CD8-positive, alpha-beta memory T cell (primary cell): Measurements from ENCODE around the gene PPP1R16B. TPM values are rescaled to one million over a fixed set of nuclear protein-coding genes. Genes with fewer than 3 reads are reported as not detected.

Experiments used
- CTCF ChIA-PET: fragments of 350-600 bp; sonication (Branson Sonifier 250); formaldehyde crosslinking; loops from one replicate; lab custom pipeline; 2021; ENCODE audit warnings: antibody characterized with exemption; lab: Charles Lee
- POLR2A ChIA-PET: fragments of 350-600 bp; sonication (Branson Sonifier 250); formaldehyde crosslinking; loops from one replicate; lab custom pipeline; 2021; ENCODE audit warnings: antibody characterized with exemption; lab: Charles Lee
- DNase-seq, 5 donors: peaks; one replicate each; pipeline versions ENCODE4 v3.0.0 to v3.0.0-alpha.2; 2020 to 2022; ENCODE audit warnings: mixed read lengths in 1 of 5
- H3K27ac ChIP-seq: one replicate; pipeline ENCODE4 v1.7.0; 2013; ENCODE audit warnings: low read depth, mild to moderate bottlenecking, low read length, moderate library complexity
- H3K27me3 ChIP-seq: 2 replicates; pipeline ENCODE4 v1.7.0; 2013; ENCODE audit warnings: low read length, mild to moderate bottlenecking; ENCODE audit not compliant: insufficient read depth, poor library complexity, severe bottlenecking
- H3K36me3 ChIP-seq: 2 replicates; pipeline ENCODE4 v1.7.0; 2013; ENCODE audit warnings: mild to moderate bottlenecking, low read length, moderate library complexity; ENCODE audit not compliant: insufficient read depth
- H3K4me1 ChIP-seq: 2 replicates; pipeline ENCODE4 v1.7.0; 2013; ENCODE audit warnings: mild to moderate bottlenecking, low read length, moderate library complexity; ENCODE audit not compliant: insufficient read depth
- H3K4me3 ChIP-seq: 2 replicates; pipeline ENCODE4 v1.7.0; 2013; ENCODE audit warnings: mild to moderate bottlenecking, low read length
- H3K9me3 ChIP-seq: 2 replicates; pipeline ENCODE4 v1.7.0; 2013; ENCODE audit warnings: mild to moderate bottlenecking, low read length
- H3K27ac Mint-ChIP-seq, 8 donors: one replicate each; pipeline ENCODE4 v1.8.0; 2020 to 2021; ENCODE audit warnings: mixed read lengths in 8 of 8, mild to moderate bottlenecking in 6 of 8, inconsistent platforms in 3 of 8, moderate library complexity in 3 of 8
- H3K27me3 Mint-ChIP-seq, 2 donors: one replicate each; pipeline ENCODE4 v1.8.0; 2020 to 2021; ENCODE audit warnings: mixed read lengths in 2 of 2, mild to moderate bottlenecking in 1 of 2, moderate library complexity in 1 of 2
- H3K36me3 Mint-ChIP-seq, 3 donors: one replicate each; pipeline ENCODE4 v1.8.0; 2020 to 2021; ENCODE audit warnings: mixed read lengths in 3 of 3, inconsistent platforms in 1 of 3, mild to moderate bottlenecking in 1 of 3
- H3K4me1 Mint-ChIP-seq, 3 donors: one replicate each; pipeline ENCODE4 v1.8.0; 2020 to 2021; ENCODE audit warnings: mixed read lengths in 3 of 3, inconsistent platforms in 1 of 3, mild to moderate bottlenecking in 1 of 3
- H3K4me3 Mint-ChIP-seq, 7 donors: one replicate each; pipeline ENCODE4 v1.8.0; 2020 to 2021; ENCODE audit warnings: mixed read lengths in 7 of 7, mild to moderate bottlenecking in 6 of 7, moderate library complexity in 4 of 7, inconsistent platforms in 2 of 7
- H3K9me3 Mint-ChIP-seq, 5 donors: one replicate each; pipeline ENCODE4 v1.8.0; 2020 to 2022; ENCODE audit warnings: mixed read lengths in 5 of 5, mild to moderate bottlenecking in 3 of 5, moderate library complexity in 2 of 5, inconsistent platforms in 1 of 5
- polyA plus RNA-seq: library from polyadenylated mRNA; unstranded; fragments of 300-500 nt; fragmentation: Illumina TruSeq; gene quantifications from one replicate; pipeline ENCODE4 v1.2.3, GENCODE V29; 2021
- total RNA-seq, 2 experiments: library from RNA; stranded (reverse); gene quantifications; one replicate each; pipeline ENCODE4 v1.2.3, GENCODE V29; 2021

Gene PPP1R16B
- total and polyA plus RNA-seq, 3 experiments from 2014 or later: 40.2 to 171 (median 167) TPM

DNA sequence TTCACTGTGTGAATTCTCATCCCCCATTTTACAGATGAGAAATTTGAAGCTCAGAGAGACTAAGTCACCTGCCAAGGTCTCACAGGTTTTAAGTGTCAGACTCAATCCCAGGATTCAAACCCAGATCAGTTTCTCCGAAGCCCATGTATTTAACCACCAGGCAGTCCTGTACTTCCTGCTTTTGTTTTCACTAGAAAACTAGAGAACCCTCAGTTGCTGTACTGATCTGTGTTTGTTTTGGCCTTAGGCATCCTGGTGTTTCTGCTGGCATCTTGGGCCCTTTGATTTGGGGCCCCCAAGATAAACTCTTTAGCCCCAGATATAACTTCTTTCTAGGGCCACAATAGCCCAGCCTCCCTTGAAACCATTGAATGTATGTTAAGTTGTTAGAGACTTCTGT is 36.5 kb downstream of the PPP1R16B start:
- H3K36me3 ChIP-seq: no peaks in the 10 kb centered on the region
- peak overlapping the region; percentile 89 for H3K27ac ChIP-seq
- DNase-seq: peak in 1 of 5 donors; percentile 26
- H3K9me3 ChIP-seq: no peaks in the 10 kb centered on the region
- Mint-ChIP-seq H3K4me3 (peak overlapping the region; percentile 59 to 92 (median 77)), H3K27ac (peak overlapping the region; percentile 96 to 100 (median 98)), H3K27me3 (peaks cover 0 to 3% of the 10 kb centered on the region in 2 donors), H3K4me1 (peaks cover 73 to 94% (median 82%) of the 10 kb centered on the region in 3 donors), H3K36me3 (peaks cover 7 to 61% (median 11%) of the 10 kb centered on the region in 3 donors), H3K9me3 (no peaks in the 10 kb centered on the region)
- peak overlapping the region; percentile 48 for H3K4me3 ChIP-seq
- no peaks in the 10 kb centered on the region for H3K27me3 ChIP-seq
- ChIA-PET CTCF (interaction anchor here (0.9 to 3.0 kb wide), 7 partner anchors 31 to 52 kb away, joined by 3 to 16 read pairs (median 6); partner anchors contain the start of gene PPP1R16B), POLR2A (interaction anchor here (0.8 to 5.8 kb wide), 6 partner anchors 33 to 84 kb away, joined by 4 to 70 read pairs (median 8); partner anchors contain the start of genes FAM83D and PPP1R16B)
- peaks cover 69% of the 10 kb centered on the region for H3K4me1 ChIP-seq

DNA sequence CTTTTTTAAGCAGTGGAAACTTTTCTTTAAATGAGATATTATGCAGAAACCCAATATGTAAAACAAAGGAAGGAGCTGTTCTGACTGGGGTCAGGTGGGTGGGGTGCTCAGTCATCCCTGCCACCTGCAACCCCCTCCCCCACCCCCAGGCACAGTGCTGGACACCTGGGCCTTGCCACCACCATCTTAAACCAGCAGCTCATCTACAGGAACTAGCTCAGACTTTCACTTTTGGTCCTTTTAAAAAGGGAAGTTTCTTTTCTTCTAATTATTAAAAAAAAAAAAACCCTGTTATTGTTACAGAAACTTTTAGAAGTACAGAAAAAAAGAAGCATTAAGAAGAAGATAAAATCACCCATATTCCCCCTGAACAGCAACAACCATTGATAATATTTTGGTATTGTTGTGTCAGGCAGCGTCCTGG is 37.1 kb downstream of the PPP1R16B start:
- Mint-ChIP-seq H3K9me3 (no peaks in the 10 kb centered on the region), H3K27ac (peak overlapping the region; percentile 93 to 100 (median 98)), H3K36me3 (peaks cover 7 to 63% (median 12%) of the 10 kb centered on the region in 3 donors), H3K27me3 (peaks cover 0 to 3% of the 10 kb centered on the region in 2 donors), H3K4me1 (peaks cover 77 to 98% (median 86%) of the 10 kb centered on the region in 3 donors), H3K4me3 (peak overlapping the region; percentile 15 to 92 (median 74))
- Histone ChIP-seq H3K27me3 (no peaks in the 10 kb centered on the region), H3K4me3 (peak overlapping the region; percentile 48), H3K27ac (peak overlapping the region; percentile 89), H3K4me1 (peaks cover 69% of the 10 kb centered on the region), H3K36me3 (no peaks in the 10 kb centered on the region), H3K9me3 (no peaks in the 10 kb centered on the region)
- POLR2A ChIA-PET: interaction anchor here (0.6 to 5.8 kb wide), 6 partner anchors 17 to 84 kb away, joined by 3 to 70 read pairs (median 6); partner anchors contain the start of genes FAM83D and PPP1R16B
- DNase-seq: peak in 2 of 5 donors; percentile 45 to 65
- CTCF ChIA-PET: interaction anchor here (1.0 to 2.0 kb wide), 6 partner anchors 9 to 53 kb away, joined by 3 to 7 read pairs (median 4); partner anchors contain the start of gene PPP1R16B

DNA sequence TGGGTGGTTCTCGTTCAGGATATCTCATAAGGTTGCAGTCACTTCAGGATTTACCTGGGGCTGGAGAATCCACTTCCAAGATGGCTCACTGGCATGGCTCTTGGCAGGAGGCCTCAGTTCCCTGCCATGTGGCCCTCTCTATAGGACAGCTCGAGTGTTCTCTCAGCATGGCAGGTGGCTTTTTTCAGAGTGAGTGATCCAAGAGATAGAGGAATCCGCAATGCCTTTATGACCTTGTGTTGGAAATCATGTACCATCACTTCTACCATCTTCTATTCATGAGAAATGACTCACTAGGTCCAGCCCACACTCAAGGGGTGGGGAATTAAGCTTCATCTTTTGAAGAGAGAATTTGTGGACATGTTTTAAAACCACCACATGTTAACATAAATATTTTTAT is 37.8 kb downstream of the PPP1R16B start:
- H3K36me3 Mint-ChIP-seq: peaks cover 7 to 59% (median 13%) of the 10 kb centered on the region in 3 donors
- H3K27ac Mint-ChIP-seq: peak overlapping the region; percentile 93 to 100 (median 98)
- H3K27me3 Mint-ChIP-seq: peaks cover 0 to 3% of the 10 kb centered on the region in 2 donors
- peaks cover 80 to 100% (median 94%) of the 10 kb centered on the region in 3 donors for H3K4me1 Mint-ChIP-seq
- Histone ChIP-seq H3K4me3 (no peak overlapping the region), H3K4me1 (peaks cover 69% of the 10 kb centered on the region), H3K36me3 (no peaks in the 10 kb centered on the region), H3K9me3 (no peaks in the 10 kb centered on the region), H3K27ac (peak overlapping the region; percentile 41), H3K27me3 (no peaks in the 10 kb centered on the region)
- H3K9me3 Mint-ChIP-seq: no peaks in the 10 kb centered on the region
- H3K4me3 Mint-ChIP-seq: peak overlapping the region in 6 of 7 donors; percentile 70 to 92 (median 74)
- POLR2A ChIA-PET: interaction anchor here (1.2 to 5.8 kb wide), 5 partner anchors 16 to 50 kb away, joined by 3 to 70 read pairs (median 6); partner anchors contain the start of gene PPP1R16B
- CTCF ChIA-PET: interaction anchor here (0.7 to 2.0 kb wide), 6 partner anchors 9 to 53 kb away, joined by 3 to 7 read pairs (median 4); partner anchors contain the start of gene PPP1R16B
- DNase-seq: no peak

DNA sequence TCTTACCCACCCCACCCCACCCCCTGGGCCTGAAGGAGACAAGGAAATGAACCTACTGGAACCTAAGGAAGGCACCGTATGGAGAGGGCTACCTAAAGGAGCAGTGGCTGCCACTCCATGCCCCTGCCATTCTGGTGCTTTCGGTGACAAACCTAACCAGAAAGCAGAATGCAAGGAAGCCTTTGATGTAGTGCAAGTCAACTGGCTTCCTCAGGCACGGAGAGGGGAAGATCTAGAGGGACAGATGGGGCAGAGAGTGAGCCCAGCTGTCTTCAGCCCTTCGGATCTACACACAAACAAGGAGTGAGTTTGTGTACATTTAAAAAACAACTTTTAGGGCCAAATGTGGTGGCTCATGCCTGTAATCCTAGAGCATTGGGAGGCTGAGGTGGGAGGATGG is 39.5 kb downstream of the PPP1R16B start:
- H3K4me1 ChIP-seq: peaks cover 67% of the 10 kb centered on the region
- H3K36me3 Mint-ChIP-seq: peaks cover 3 to 60% (median 11%) of the 10 kb centered on the region in 3 donors
- POLR2A ChIA-PET: interaction anchor here (1.0 kb wide), 1 partner anchor 14 kb away, joined by 3 read pairs; no protein-coding TSS in a partner anchor
- CTCF ChIA-PET: interaction anchor here (1.2 to 1.4 kb wide), 2 partner anchors 34 to 48 kb away, joined by 4 read pairs; no protein-coding TSS in a partner anchor
- H3K36me3 ChIP-seq: no peaks in the 10 kb centered on the region
- peaks cover 0 to 3% of the 10 kb centered on the region in 2 donors for H3K27me3 Mint-ChIP-seq
- H3K27ac Mint-ChIP-seq: peak overlapping the region; percentile 55 to 97 (median 92)
- peaks cover 81 to 100% (median 98%) of the 10 kb centered on the region in 3 donors for H3K4me1 Mint-ChIP-seq
- no peak overlapping the region for H3K4me3 ChIP-seq
- DNase-seq: no peak
- no peak overlapping the region for H3K27ac ChIP-seq
- H3K9me3 Mint-ChIP-seq: no peaks in the 10 kb centered on the region
- H3K9me3 ChIP-seq: no peaks in the 10 kb centered on the region
- H3K4me3 Mint-ChIP-seq: peak overlapping the region; percentile 32 to 82 (median 75)
- H3K27me3 ChIP-seq: no peaks in the 10 kb centered on the region

DNA sequence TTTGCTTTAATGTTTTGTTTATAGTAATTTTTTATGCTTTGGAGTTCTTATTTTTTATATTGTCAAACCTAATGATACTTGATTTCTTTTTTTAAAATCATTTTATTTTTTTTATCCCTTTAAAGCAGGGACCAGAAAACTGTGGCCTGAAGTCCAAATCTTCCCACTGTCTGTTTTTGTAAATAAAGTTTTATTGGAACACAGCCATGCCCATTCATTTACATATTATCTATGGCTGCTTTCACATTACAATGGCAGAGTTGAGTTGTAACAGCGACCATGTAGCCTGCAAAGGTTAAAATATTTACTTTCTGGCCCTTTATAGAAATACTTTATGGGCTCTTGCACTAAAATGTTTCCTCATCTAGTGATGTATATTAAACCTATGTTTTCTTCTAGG is 42.3 kb downstream of the PPP1R16B start:
- CTCF ChIA-PET: interaction anchor here (1.1 kb wide), 1 partner anchor 10 kb away, joined by 3 read pairs; no protein-coding TSS in a partner anchor
- H3K9me3 ChIP-seq: no peaks in the 10 kb centered on the region
- Mint-ChIP-seq H3K4me3 (no peak overlapping the region), H3K36me3 (peaks cover 3 to 64% (median 7%) of the 10 kb centered on the region in 3 donors), H3K27ac (peak overlapping the region in 2 of 8 donors; percentile 69 to 80), H3K9me3 (no peaks in the 10 kb centered on the region), H3K27me3 (no peaks in the 10 kb centered on the region), H3K4me1 (peaks cover 55 to 93% (median 84%) of the 10 kb centered on the region in 3 donors)
- peaks cover 38% of the 10 kb centered on the region for H3K4me1 ChIP-seq
- H3K27me3 ChIP-seq: no peaks in the 10 kb centered on the region
- no peaks in the 10 kb centered on the region for H3K36me3 ChIP-seq
- no peak overlapping the region for H3K27ac ChIP-seq
- H3K4me3 ChIP-seq: no peak overlapping the region
- no peak for DNase-seq
- POLR2A ChIA-PET: no interaction called here

DNA sequence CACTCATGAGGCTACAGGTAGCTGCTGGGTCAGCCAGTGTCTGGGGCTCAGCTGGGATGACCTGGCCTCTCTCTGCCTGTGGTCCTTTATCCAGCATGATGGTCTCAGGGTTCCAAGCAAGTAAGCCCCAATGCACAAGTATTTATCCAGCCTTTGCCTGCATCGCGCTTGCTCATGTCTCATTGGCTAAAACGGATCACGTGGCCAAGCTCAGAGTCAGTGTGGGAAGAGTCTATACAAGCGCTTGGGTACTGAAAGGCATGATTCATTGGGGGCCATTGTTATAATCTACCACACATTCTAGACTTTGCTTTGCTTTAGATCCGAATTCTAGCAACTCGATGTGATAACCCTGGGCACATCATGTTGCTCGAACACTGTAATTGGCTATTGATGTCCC is 48.3 kb downstream of the PPP1R16B start:
- Mint-ChIP-seq H3K4me1 (peaks cover 57 to 92% (median 83%) of the 10 kb centered on the region in 3 donors), H3K4me3 (peak overlapping the region in 1 of 7 donors; percentile 11), H3K27ac (peak overlapping the region in 3 of 8 donors; percentile 53 to 97 (median 77)), H3K27me3 (no peaks in the 10 kb centered on the region), H3K36me3 (peaks cover 0 to 70% (median 3%) of the 10 kb centered on the region in 3 donors), H3K9me3 (no peaks in the 10 kb centered on the region)
- no peaks in the 10 kb centered on the region for H3K9me3 ChIP-seq
- no peaks in the 10 kb centered on the region for H3K27me3 ChIP-seq
- CTCF ChIA-PET: interaction anchor here (1.1 kb wide), 1 partner anchor 21 kb away, joined by 3 read pairs; no protein-coding TSS in a partner anchor
- DNase-seq: no peak
- H3K4me3 ChIP-seq: no peak overlapping the region
- H3K36me3 ChIP-seq: no peaks in the 10 kb centered on the region
- POLR2A ChIA-PET: no interaction called here
- no peak overlapping the region for H3K27ac ChIP-seq
- H3K4me1 ChIP-seq: peaks cover 41% of the 10 kb centered on the region

DNA sequence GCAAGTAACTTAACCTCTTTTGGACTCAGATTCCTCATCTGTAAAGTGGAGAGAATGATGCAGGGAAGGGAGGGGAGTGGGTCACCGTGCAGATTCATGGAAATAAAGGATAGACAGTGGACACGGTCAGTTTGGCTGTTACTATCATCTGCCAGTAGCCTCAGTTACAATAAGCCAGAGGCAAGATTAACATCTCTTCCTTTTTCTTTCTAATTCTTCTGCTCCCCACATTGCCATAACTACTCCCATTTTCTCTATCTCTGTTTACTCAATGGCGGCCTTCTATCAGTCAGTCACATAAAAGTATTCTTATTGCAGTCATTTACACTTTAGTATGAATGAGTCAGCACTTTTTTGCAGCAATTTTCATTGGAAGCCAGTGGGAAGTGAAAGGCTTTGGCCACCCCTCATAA is 49.2 kb downstream of the PPP1R16B start:
- H3K4me3 Mint-ChIP-seq: peak overlapping the region in 1 of 7 donors; percentile 2
- no peaks in the 10 kb centered on the region for H3K9me3 ChIP-seq
- H3K36me3 ChIP-seq: no peaks in the 10 kb centered on the region
- H3K27ac ChIP-seq: no peak overlapping the region
- peak overlapping the region in 6 of 8 donors; percentile 5 to 97 (median 38) for H3K27ac Mint-ChIP-seq
- no peaks in the 10 kb centered on the region for H3K27me3 ChIP-seq
- H3K4me1 ChIP-seq: peaks cover 43% of the 10 kb centered on the region
- no peaks in the 10 kb centered on the region for H3K27me3 Mint-ChIP-seq
- peaks cover 0 to 63% (median 3%) of the 10 kb centered on the region in 3 donors for H3K36me3 Mint-ChIP-seq
- H3K4me3 ChIP-seq: no peak overlapping the region
- CTCF ChIA-PET: interaction anchor here (1.3 to 1.4 kb wide), 2 partner anchors 22 to 38 kb away, joined by 3 to 5 read pairs; no protein-coding TSS in a partner anchor
- H3K4me1 Mint-ChIP-seq: peaks cover 60 to 92% (median 84%) of the 10 kb centered on the region in 3 donors
- no peaks in the 10 kb centered on the region for H3K9me3 Mint-ChIP-seq
- no peak for DNase-seq
- POLR2A ChIA-PET: interaction anchor here (0.6 kb wide), 1 partner anchor 14 kb away, joined by 5 read pairs; no protein-coding TSS in a partner anchor
